ENCODE measurements around the gene KDM4B. TPM values are rescaled to one million over a fixed set of nuclear protein-coding genes. Genes with fewer than 3 reads are reported as not detected.

KDM4B gene
- total RNA-seq, 1 donor: 22.1 TPM

DNA sequence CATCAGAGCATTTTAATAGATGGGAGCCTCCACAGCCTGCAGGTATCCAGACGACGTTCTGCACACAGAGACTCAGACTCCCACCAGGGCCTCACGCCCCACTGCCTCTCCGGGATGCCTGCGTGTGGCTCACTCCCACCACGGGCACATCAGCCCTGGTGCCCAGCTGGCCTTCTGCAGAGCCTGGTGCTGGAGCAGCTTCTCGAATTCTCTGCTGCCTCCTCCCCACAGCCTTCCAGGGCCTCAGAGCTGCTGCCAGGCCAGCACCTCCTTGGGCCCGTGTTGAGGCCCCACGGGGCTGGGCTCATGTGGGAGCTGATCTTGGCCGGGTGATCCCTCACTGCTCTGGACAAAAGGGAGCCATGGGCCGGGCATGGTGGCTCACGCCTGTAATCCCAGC lies 90.9 kb downstream of the KDM4B start:
- no peak overlapping the region for H3K4me3 ChIP-seq (ENCODE audit: insufficient read depth, low read length)
- no peaks in the 10 kb centered on the region for H3K36me3 ChIP-seq (ENCODE audit: insufficient read depth, low read length)
- H3K9me3 ChIP-seq (ENCODE audit: low read depth, low read length): no peaks in the 10 kb centered on the region
- no peaks in the 10 kb centered on the region for H3K4me1 ChIP-seq (ENCODE audit: insufficient read depth, low read length)
- TF ChIP-seq, protein P1, sequence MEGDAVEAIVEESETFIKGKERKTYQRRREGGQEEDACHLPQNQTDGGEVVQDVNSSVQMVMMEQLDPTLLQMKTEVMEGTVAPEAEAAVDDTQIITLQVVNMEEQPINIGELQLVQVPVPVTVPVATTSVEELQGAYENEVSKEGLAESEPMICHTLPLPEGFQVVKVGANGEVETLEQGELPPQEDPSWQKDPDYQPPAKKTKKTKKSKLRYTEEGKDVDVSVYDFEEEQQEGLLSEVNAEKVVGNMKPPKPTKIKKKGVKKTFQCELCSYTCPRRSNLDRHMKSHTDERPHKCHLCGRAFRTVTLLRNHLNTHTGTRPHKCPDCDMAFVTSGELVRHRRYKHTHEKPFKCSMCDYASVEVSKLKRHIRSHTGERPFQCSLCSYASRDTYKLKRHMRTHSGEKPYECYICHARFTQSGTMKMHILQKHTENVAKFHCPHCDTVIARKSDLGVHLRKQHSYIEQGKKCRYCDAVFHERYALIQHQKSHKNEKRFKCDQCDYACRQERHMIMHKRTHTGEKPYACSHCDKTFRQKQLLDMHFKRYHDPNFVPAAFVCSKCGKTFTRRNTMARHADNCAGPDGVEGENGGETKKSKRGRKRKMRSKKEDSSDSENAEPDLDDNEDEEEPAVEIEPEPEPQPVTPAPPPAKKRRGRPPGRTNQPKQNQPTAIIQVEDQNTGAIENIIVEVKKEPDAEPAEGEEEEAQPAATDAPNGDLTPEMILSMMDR (IDR thresholded peaks at IDR 0.05; ENCODE audit: extremely low read depth, low read depth, low read length): no peak
- no peak for DNase-seq (ENCODE audit: insufficient read length, low spot score, missing footprints)
- H3K27ac ChIP-seq (ENCODE audit: low read depth, low read length): no peak overlapping the region
- no peak overlapping the region for H3K4me2 ChIP-seq (ENCODE audit: insufficient read depth, low read length)
- H3K79me2 ChIP-seq (ENCODE audit: insufficient read depth, low read length): peaks cover 2% of the 10 kb centered on the region
- H4K20me1 ChIP-seq (ENCODE audit: insufficient read depth, low read length): peaks cover 44% of the 10 kb centered on the region
- no peaks in the 10 kb centered on the region for H3K27me3 ChIP-seq (ENCODE audit: insufficient read depth, low read length)
- H2AFZ ChIP-seq (ENCODE audit: low read length): no peak overlapping the region

DNA sequence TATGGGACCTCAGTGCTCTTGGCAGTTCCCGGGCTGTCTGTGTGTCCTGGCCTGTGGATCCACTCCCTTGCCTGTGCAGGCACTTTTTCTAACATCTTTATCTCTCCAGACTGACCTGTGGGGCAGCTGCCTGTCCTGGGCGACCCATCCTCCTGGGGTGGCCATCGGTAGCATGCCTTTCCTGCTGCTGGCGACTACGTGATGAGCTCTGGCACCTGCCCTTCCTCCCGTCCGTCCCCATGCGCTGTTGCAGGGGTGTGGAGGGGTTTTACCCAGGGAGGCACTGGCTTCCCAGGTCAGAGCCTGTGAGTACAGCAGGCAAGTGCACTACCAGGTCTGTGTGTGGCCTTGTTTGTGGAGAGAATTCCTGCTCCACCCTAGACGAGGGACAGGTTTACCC lies 93.3 kb downstream of the KDM4B start:
- Histone ChIP-seq H3K27ac (ENCODE audit: low read depth, low read length) (no peak overlapping the region), H3K79me2 (ENCODE audit: insufficient read depth, low read length) (peaks cover 2% of the 10 kb centered on the region), H3K4me3 (ENCODE audit: insufficient read depth, low read length) (no peak overlapping the region), H3K4me1 (ENCODE audit: insufficient read depth, low read length) (no peaks in the 10 kb centered on the region), H3K36me3 (ENCODE audit: insufficient read depth, low read length) (no peaks in the 10 kb centered on the region), H3K4me2 (ENCODE audit: insufficient read depth, low read length) (no peak overlapping the region), H3K27me3 (ENCODE audit: insufficient read depth, low read length) (no peaks in the 10 kb centered on the region), H2AFZ (ENCODE audit: low read length) (no peak overlapping the region), H4K20me1 (ENCODE audit: insufficient read depth, low read length) (peaks cover 49% of the 10 kb centered on the region), H3K9me3 (ENCODE audit: low read depth, low read length) (no peaks in the 10 kb centered on the region)
- DNase-seq (ENCODE audit: insufficient read length, low spot score, missing footprints): no peak
- TF ChIP-seq, protein P1 (IDR thresholded peaks at IDR 0.05; ENCODE audit: extremely low read depth, low read depth, low read length): no peak

DNA sequence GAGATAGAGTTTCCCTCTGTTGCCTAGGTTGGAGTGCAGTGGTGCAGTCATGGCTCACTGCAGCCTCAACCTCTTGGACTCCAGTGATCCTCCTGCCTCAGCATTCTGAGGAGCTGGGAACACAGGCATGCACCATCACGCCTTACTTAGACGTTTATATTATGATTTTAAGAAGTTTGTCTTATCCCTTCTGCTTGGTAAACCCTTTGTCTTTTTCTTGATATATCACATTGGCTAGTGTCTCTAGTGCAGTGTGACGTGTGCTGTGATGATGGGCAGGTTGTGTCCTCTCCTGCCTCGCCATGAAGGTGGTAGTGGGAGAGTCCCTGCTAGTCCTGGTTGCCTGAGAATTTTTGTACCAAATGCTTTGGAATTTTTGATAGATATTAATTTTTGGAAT lies 93.9 kb downstream of the KDM4B start:
- Histone ChIP-seq H4K20me1 (ENCODE audit: insufficient read depth, low read length) (peaks cover 46% of the 10 kb centered on the region), H3K4me1 (ENCODE audit: insufficient read depth, low read length) (no peaks in the 10 kb centered on the region), H3K79me2 (ENCODE audit: insufficient read depth, low read length) (peaks cover 2% of the 10 kb centered on the region), H3K4me2 (ENCODE audit: insufficient read depth, low read length) (no peak overlapping the region), H3K4me3 (ENCODE audit: insufficient read depth, low read length) (no peak overlapping the region), H3K27ac (ENCODE audit: low read depth, low read length) (no peak overlapping the region), H3K9me3 (ENCODE audit: low read depth, low read length) (no peaks in the 10 kb centered on the region), H2AFZ (ENCODE audit: low read length) (no peak overlapping the region), H3K27me3 (ENCODE audit: insufficient read depth, low read length) (no peaks in the 10 kb centered on the region), H3K36me3 (ENCODE audit: insufficient read depth, low read length) (no peaks in the 10 kb centered on the region)
- no peak for DNase-seq (ENCODE audit: insufficient read length, low spot score, missing footprints)
- TF ChIP-seq, protein P1 (IDR thresholded peaks at IDR 0.05; ENCODE audit: extremely low read depth, low read depth, low read length): no peak

DNA sequence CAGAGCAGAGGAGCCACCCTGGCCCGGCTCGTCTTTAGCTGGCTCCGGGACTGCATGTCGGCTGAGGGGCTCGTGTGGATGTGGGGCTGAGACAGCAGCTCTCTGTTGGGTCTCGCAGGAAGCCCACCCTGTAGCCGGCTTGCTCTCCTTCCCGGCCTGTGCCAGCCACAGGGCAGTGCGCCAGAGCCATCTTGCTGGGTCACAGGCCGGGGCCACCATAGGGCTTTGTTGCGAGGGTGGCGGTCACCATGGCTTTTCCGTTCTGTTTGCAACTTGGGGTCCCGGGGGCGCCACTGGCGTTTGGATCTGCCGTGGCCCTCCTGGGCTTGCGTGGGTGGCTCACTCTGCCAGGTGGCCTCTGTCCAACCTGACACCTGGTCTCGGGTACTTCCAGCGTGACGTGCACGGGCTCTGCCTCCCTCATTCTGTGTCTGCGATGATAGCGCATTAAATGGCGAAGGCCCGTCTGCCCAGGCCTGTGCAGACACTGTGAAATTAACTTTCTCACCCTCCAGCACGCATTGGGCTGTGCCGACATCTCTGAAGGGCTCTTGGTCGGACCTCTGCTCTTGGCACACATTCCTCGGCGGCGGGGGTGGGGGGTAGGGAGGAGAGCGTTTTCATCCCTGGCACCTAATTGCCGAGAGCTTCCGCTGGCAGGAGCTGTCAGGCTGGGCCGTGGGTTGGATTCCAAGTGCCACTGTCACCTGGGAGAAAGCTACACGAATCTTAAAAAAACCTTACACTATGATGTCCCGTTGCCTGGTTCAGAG lies 95.1 kb downstream of the KDM4B start:
- Histone ChIP-seq H3K36me3 (ENCODE audit: insufficient read depth, low read length) (no peaks in the 10 kb centered on the region), H4K20me1 (ENCODE audit: insufficient read depth, low read length) (peaks cover 39% of the 10 kb centered on the region), H3K79me2 (ENCODE audit: insufficient read depth, low read length) (peaks cover 2% of the 10 kb centered on the region), H3K9me3 (ENCODE audit: low read depth, low read length) (no peaks in the 10 kb centered on the region), H3K4me3 (ENCODE audit: insufficient read depth, low read length) (no peak overlapping the region), H3K4me1 (ENCODE audit: insufficient read depth, low read length) (no peaks in the 10 kb centered on the region), H3K27me3 (ENCODE audit: insufficient read depth, low read length) (no peaks in the 10 kb centered on the region), H3K4me2 (ENCODE audit: insufficient read depth, low read length) (no peak overlapping the region), H3K27ac (ENCODE audit: low read depth, low read length) (no peak overlapping the region), H2AFZ (ENCODE audit: low read length) (no peak overlapping the region)
- DNase-seq (ENCODE audit: insufficient read length, low spot score, missing footprints): no peak
- TF ChIP-seq, protein P1 (IDR thresholded peaks at IDR 0.05; ENCODE audit: extremely low read depth, low read depth, low read length): no peak
